Activated T-helper 1 cell treated with Interleukin-2 at 50 U/mL for 16 hours (primary cell): ENCODE data around the gene USP54.

Source experiments
- DNase-seq: peaks from one replicate; pipeline ENCODE4 v3.0.0-alpha.2; 2020; ENCODE audit warnings: low read depth

The USP54 gene

GRCh38 chr10:73529089-73529832, 61.9 kb downstream of the USP54 start:
- peak; percentile 1 for DNase-seq

DNA sequence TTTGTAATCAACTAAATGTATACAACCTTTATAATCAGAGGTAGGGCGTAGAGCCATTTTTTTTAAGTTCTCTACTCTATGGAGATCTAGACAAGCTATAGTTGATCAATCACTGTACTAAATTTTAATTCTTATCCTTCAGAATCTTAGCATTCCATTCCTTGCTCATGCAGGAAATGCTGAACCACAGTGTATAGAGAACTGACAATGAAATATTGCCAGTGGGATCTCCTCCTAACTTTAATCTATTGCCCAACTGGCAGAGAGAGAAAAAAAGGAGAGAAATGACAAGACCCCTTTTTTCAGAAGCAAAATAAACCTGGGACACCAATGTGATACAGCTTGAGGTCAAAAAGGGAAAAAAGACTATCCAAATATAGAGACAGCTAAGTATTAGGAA, 68.9 kb downstream of the USP54 start:
- DNase-seq = no peak

DNA sequence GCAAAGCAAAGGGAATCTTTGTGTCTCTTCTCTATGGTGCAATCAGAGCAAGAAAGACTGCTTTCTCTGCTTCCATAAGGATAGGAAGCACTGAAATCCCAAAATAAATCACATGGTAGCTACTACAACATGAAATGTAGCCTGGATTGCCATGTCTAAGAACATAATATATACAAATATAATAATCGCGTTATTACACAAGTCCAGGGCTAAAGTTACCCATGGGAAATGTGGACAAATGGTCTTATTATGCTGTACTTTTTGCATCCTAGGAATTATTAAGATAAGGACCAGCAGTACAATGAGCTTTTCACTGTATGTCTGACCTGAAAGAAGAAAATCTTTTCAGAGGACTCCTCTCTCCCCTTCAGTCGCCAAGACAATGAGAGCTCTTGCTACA, 71.8 kb downstream of the USP54 start:
- DNase-seq = no peak

GRCh38 chr10:73517166-73517888, 73.8 kb downstream of the USP54 start:
- no peak for DNase-seq

DNA sequence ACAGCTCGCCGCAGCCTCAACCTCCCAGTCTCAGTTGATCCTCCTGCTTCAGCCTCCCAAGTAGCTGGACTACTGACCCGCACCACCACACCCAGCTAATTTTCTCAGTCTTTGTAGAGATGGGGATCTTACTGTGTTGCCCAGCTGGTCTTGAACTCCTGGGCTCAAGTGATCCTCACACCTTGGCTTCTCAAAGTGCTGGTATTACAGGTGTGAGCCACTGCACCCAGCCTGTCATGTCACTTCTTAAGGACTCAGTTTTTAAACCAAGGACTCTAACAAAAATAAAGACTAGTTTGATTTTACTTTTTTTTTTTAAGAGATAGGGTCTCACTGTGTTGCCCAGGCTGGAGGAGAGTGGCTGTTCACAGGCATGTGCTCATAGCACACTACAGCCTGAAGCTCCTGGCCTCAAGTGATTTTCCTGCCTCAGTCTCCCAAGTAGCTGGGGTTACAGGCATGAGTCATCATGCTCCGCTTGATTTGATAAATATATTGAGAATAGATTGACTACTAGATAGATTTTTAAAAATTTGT, 78.9 kb downstream of the USP54 start:
- no peak for DNase-seq

DNA sequence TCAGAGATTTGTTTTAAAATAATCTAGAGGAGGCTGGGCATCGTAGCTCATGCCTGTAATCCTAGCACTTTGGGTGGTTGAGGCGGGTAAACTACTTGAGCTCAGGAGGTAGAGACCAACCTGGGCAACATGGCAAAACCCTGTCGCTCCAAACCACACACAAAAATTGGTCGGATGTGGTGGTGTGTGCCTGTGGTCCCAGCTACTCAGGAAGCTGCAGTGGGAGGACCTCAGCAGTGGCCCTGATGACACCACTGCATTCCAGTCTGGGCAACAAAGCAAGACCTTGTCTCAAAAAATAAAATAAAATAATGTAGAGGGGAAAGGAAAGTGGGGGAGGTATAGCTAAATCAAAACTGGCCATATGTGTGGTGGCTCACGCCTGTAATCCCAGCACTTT, 81.4 kb downstream of the USP54 start:
- DNase-seq = no peak

DNA sequence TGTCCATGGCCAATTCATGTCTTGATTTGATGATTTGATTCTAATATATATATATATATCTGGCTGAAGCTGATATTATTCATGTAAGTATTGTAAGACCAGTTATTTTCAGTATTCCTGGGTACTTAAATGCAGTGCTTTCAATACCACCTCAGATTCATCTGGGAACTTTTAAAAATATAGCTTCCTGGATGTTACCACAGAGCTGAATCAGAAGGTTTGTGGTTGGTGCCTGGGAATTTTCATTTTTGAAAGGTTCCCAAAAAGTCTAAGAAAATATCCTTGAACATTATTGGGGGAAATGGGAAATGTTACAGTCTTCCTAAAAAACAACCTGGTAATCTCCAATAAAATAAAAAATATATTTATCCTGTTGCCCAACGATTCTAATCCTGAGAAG, 84.7 kb downstream of the USP54 start:
- DNase-seq = no peak

DNA sequence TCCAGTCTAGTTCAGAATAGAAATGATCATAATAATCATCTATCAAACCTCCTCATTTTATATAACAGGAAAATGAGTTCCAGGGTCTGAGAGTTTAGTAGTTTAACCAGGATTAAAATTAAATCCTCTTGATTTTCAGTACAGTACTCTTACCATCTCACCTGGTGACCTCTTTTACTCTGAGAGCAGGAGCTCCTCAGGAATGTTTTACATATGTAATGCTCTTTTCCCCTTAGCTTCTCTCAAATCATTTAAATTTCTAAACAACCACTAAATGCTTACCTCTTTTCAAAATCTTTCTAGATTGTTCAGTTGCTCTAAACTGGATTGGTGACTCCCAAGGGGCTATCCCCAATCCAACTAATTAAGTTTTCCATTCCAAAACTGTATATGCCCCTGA, 85.1 kb downstream of the USP54 start:
- DNase-seq = no peak

GRCh38 chr10:73503037-73503436, 88.1 kb downstream of the USP54 start:
- DNase-seq = no peak

DNA sequence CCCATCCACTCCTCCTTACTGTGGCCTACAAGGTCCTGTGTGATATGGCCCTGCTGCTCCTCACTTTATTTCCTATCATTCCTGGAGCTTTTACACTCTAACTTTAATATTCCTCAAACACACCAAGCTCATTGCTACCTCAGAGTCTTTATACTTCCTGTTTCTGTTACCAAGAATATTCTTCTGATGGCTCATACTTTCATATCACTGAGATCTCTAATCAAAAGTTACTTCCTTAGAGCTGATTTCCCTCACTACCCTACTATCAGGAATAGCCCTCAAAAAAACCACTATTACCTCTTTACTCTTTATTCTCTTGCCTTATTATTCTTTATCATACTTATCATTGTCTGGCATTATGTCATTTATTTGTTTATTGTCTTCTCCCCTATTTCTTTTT, 89.5 kb downstream of the USP54 start:
- DNase-seq = no peak

DNA sequence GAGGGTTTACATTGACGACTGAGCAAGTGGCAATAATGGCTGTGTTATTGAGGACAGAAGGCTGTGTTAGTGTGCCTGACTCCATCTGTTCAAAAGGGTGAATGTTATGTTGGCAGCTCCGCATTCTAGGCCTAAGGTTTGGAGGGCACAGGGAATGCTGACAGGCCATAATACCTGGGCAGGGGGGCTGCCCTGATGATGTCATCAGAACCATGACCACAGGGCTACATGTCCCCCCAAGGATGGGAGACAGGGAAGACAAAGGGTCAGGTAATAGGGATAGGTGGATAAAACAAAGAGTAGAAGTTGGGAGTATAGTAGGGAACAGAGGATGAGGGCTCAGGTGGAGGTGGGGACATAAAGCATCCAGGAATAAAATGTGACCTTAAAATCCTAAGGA, 93.5 kb downstream of the USP54 start:
- DNase-seq = no peak

DNA sequence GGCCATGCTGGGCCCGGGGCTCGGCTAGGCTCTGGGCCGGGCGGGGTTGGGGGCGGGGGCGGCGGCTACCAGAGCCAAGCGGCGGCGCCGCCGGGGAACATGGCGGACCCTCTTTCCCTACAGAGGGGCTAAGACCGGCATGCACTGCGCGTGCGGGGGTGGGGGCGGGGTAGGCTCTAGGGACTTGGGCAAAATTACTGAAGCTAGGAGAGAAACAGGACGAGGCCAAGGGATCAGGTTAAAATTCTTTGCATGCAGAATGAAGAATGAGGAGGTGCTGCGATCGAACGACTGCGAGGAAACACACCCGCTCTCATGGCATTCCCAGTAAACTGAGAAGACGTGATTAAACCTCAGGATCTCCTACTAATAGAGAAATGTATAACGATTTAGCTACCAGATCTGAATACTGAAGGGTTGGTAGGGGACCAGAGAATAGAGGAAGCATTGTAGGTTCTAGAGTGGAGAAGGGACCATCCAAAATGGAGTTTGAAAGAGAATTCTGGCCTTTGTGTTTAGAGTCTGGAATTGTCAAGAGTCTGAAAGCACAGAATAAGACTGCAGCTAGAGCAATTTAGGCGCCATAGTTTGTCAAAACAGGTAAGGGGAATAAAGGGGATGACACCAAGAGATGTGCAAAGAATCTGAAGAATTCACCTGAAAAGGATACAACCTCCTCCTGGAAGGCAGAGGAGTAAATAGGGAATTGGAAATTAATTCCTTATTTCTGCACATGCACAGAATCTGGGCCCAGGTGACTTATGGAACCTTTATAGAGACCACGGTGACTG, 95.1 kb downstream of the USP54 start, which contains the start of gene PPP3CB:
TSS of gene PPP3CB (minus strand) at position 141 of the 791 bp plus-strand sequence. CDS start at position 6, 135 bp downstream.
- DNase-seq = peak; percentile 84

GRCh38 chr10:73495226-73495883, 95.8 kb downstream of the USP54 start:
- peak; percentile 88 for DNase-seq

GRCh38 chr10:73494877-73495225, 96.3 kb downstream of the USP54 start:
- no peak for DNase-seq

GRCh38 chr10:73494213-73494612, 96.9 kb downstream of the USP54 start:
- no peak for DNase-seq

GRCh38 chr10:73493781-73494180, 97.4 kb downstream of the USP54 start:
- no peak for DNase-seq

GRCh38 chr10:73486601-73487000, 104.5 kb downstream of the USP54 start:
- DNase-seq = no peak

DNA sequence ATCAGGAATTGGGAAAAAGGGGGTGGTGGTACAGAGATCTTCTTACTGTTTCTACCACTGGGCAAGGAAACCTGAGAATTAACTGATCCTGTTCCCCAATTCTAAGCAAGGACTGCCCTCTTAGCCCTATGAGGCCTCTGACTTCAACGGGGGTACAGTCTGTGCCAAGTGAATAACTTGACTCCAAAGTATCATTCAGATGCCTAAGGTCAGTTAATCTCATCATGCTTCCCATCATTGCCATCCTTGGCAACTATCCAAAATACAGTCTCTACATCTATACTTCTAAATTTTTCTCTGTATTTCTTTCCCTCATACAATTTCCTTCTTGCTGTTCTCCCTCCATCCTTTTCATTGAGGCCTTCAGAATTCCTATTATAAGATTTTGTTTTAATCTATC, 105.8 kb downstream of the USP54 start:
- no peak for DNase-seq

- no peak for DNase-seq
Measured at GRCh38 chr10:73480158-73480557, 111.0 kb downstream of the USP54 start.

DNA sequence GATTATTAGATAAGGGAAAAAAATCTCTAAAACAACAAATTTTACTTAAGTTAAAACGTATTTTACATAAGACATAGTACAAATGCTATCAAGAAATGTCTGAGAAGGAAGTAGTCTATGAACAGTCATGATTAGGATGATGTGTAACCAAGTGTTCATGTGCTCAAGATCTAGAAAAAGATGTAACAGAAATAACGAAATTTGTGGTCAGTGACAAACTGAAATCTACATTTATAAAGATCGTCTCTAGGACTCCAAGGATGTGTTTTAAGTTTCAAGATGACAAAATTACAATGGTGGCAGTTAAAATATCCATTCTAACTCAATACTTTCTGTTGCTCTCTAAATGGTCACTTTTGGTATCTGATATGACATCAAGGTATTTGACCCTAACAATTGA, 112.5 kb downstream of the USP54 start:
- DNase-seq = no peak

DNA sequence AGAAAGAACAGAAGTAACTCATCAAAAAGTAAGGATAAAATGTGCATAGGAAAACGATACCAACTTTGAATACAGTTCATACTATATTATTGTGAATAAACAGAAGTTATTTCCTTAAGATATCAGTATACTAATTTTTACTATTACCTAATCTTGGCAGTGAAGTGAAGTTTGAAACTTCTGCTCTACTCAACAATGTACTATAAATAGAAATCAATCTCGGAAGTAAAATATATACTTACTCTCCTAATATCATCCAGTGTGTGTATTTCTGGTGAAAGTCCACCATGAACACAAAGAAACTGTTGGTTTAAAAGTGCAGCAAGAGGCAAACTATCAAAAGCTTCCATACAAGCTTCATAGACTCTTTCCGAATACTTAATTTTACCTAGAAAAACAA, 119.9 kb downstream of the USP54 start:
- no peak for DNase-seq

DNA sequence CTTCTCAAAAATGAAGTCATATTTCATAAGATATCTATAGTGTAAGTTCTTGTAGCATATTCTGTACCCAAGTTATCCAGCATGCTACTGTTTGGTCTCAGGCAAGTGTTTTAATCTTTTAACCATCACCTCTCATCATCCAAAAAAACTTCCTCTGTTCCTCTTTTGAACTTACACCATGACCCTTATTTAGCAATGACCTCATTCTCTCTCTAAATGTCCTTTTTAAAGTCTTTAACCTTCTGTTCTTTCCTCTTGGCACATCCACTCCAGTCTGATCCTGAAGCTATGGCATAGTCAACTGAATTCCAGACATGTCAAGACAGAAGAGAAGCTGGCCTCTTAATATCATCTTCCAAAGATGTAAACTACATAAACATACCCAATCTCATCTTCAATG, 121.6 kb downstream of the USP54 start:
- DNase-seq = no peak
